ENCODE measurements around the gene BTNL2.
A peak's percentile ranks its signal among the peaks of the same experiment; 100 is the strongest.

BTNL2 gene

GRCh38 chr6:32415521-32416019 lies 8.6 kb upstream of the BTNL2 start:
- TF ChIP-seq CTCF (IDR thresholded peaks at IDR 0.05; ENCODE audit: low read length, missing control alignments): peak; percentile 96
- peak; percentile 81 for DNase-seq (ENCODE audit: low read depth)
- H3K4me3 ChIP-seq (replicated peaks; ENCODE audit: low read depth, low read length): peak overlapping the region; percentile 24

- peak; percentile 95 for TF ChIP-seq CTCF (IDR thresholded peaks at IDR 0.05; ENCODE audit: low read length, missing control alignments)
- peak; percentile 84 for DNase-seq (ENCODE audit: low read depth)
- H3K4me3 ChIP-seq (replicated peaks; ENCODE audit: low read depth, low read length): no peak overlapping the region
Observed at GRCh38 chr6:32413427-32414047, 6.6 kb upstream of the BTNL2 start.

GRCh38 chr6:32411566-32412327 lies 4.8 kb upstream of the BTNL2 start:
- H3K4me3 ChIP-seq (replicated peaks; ENCODE audit: low read depth, low read length): no peak overlapping the region
- no peak for TF ChIP-seq CTCF (IDR thresholded peaks at IDR 0.05; ENCODE audit: low read length, missing control alignments)
- no peak for DNase-seq (ENCODE audit: low read depth)

- no peak for DNase-seq (ENCODE audit: low read depth)
- H3K4me3 ChIP-seq (replicated peaks; ENCODE audit: low read depth, low read length): no peak overlapping the region
- TF ChIP-seq CTCF (IDR thresholded peaks at IDR 0.05; ENCODE audit: low read length, missing control alignments): no peak
Observed at GRCh38 chr6:32410906-32411305, 3.9 kb upstream of the BTNL2 start.

- H3K4me3 ChIP-seq (replicated peaks; ENCODE audit: low read depth, low read length): no peak overlapping the region
- no peak for TF ChIP-seq CTCF (IDR thresholded peaks at IDR 0.05; ENCODE audit: low read length, missing control alignments)
- DNase-seq (ENCODE audit: low read depth): no peak
Observed at GRCh38 chr6:32406197-32406596, 784 bp downstream of the BTNL2 start.

- H3K4me3 ChIP-seq (replicated peaks; ENCODE audit: low read depth, low read length): no peak overlapping the region
- TF ChIP-seq CTCF (IDR thresholded peaks at IDR 0.05; ENCODE audit: low read length, missing control alignments): no peak
- DNase-seq (ENCODE audit: low read depth): no peak
Observed at GRCh38 chr6:32405656-32406055, 1.3 kb downstream of the BTNL2 start.
